Ureter (tissue), 1 donor: Measurements from ENCODE around the gene CHRNG. TPM values are rescaled to one million over a fixed set of nuclear protein-coding genes. Genes with fewer than 3 reads are reported as not detected.
"Not testable (repeated sequence)": the region's sequence is repeated elsewhere in the genome, so short reads cannot be mapped to it uniquely, and the experiment has no call there.

ENCODE experiments used
- DNase-seq: peaks from one replicate; pipeline ENCODE4 v3.0.0-alpha.2; 2020; ENCODE audit warnings: low spot score
- total RNA-seq: library from RNA; stranded (reverse); gene quantifications from one replicate; pipeline ENCODE4 v1.2.4, GENCODE V29; 2023
- donor health status: DM: yes; HTN: yes; CAD: no.

CHRNG gene
- total RNA-seq, 1 donor from 2014 or later = not detected

- DNase-seq = no peak
These were observed 4.6 kb downstream of the CHRNG start for GRCh38 chr2:232543928-232544631.

GRCh38 chr2:232544674-232545073 is 5.2 kb downstream of the CHRNG start:
- no peak for DNase-seq

GRCh38 chr2:232545511-232546375 is 6.3 kb downstream of the CHRNG start:
- DNase-seq = no peak

- no peak for DNase-seq
These were observed 8.5 kb downstream of the CHRNG start for GRCh38 chr2:232547991-232548390.

GRCh38 chr2:232549655-232550353 is 10.3 kb downstream of the CHRNG start:
- DNase-seq = no peak

GRCh38 chr2:232550354-232551249 is 11.1 kb downstream of the CHRNG start, which contains the start of the genes EIF4E2 and TIGD1:
Gene EIF4E2, plus strand, starts transcription at chr2:232550689. Its CDS starts 36 bp downstream, at chr2:232550725.
Gene TIGD1, minus strand, starts transcription at chr2:232550557. Its CDS starts 675 bp downstream, at chr2:232549882.
- peak; percentile 96 for DNase-seq

- no peak for DNase-seq
These were observed 11.8 kb downstream of the CHRNG start for GRCh38 chr2:232551250-232551638.

- no peak for DNase-seq
These were observed 12.3 kb downstream of the CHRNG start for GRCh38 chr2:232551776-232552175.

- no peak for DNase-seq
These were observed 16.9 kb downstream of the CHRNG start for GRCh38 chr2:232556426-232556825.

- DNase-seq = no peak
These were observed 23.1 kb downstream of the CHRNG start for GRCh38 chr2:232562515-232563151.

GRCh38 chr2:232563580-232563979 is 24.1 kb downstream of the CHRNG start:
- DNase-seq = no peak

GRCh38 chr2:232567721-232568120 is 28.2 kb downstream of the CHRNG start:
- no peak for DNase-seq

- DNase-seq = no peak
These were observed 28.7 kb downstream of the CHRNG start for GRCh38 chr2:232568161-232568560.

- no peak for DNase-seq
These were observed 30.0 kb downstream of the CHRNG start for GRCh38 chr2:232569541-232569940.

GRCh38 chr2:232570481-232570880 is 31.0 kb downstream of the CHRNG start:
- DNase-seq = not testable (repeated sequence)

GRCh38 chr2:232571026-232571474 is 31.6 kb downstream of the CHRNG start:
- no peak for DNase-seq

- DNase-seq = no peak
These were observed 33.5 kb downstream of the CHRNG start for GRCh38 chr2:232573042-232573441.

- no peak for DNase-seq
These were observed 34.4 kb downstream of the CHRNG start for GRCh38 chr2:232573771-232574435.

GRCh38 chr2:232574674-232575403 is 35.3 kb downstream of the CHRNG start:
- no peak for DNase-seq
